Renal cortical epithelial cell (primary cell): ENCODE results near the gene FOXJ1. TPM values are rescaled to one million over a fixed set of nuclear protein-coding genes. Genes with fewer than 3 reads are reported as not detected.

Experiments
- DNase-seq: peaks from one replicate; pipeline ENCODE4 v3.0.0-alpha.2; 2011; ENCODE audit warnings: low read depth
- total RNA-seq: library from RNA; depleted of rRNA; stranded (reverse); fragments of >200 nt; gene quantifications from 2 replicates; pipeline ENCODE4 v1.2.3, GENCODE V29; 2014

The FOXJ1 gene
- total RNA-seq, 1 donor from 2014 or later: 1.1 TPM

DNA sequence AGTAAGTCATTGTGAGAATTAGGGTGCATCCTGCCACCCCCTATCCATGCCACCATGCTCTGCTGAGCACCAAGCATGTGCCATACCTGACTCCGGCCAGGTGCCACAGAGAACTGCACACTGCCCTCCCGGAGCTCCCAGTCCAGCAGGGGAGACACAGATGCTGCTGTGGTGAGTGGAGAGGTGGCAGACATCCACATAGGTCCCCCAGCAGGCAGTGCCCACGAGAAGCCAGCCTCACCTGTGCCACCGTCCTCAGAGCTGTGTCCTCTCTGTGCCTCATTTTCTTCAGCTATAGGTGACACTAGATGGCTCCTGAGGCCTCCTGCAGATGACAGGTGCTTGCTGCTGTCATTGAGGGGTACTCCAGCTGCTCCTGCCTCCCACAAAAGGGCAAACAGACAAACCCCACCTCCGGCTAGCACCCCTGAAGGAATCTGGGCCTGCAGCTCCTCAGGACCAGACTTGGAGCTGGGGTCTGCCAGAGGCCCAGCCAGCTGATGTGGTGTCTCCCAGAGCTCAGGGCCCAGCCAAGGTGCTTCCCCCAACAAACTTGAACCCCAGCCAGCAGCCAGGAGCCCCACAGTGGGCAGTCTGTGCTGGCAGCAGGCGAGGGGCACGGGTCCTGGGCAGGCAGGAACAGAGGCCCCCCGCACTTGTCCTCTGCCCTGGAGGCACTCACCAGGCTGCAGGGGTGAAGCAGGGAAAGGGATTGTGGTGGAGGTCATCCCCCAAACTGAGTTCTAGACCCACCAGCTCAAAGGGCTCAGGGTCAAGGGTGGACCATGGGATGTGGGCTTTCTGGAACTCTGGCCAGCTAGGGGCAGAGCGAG lies 17.1 kb downstream of the FOXJ1 start:
- DNase-seq: no peak

GRCh38 chr17:76123191-76123499 lies 17.9 kb downstream of the FOXJ1 start:
- DNase-seq: no peak

DNA sequence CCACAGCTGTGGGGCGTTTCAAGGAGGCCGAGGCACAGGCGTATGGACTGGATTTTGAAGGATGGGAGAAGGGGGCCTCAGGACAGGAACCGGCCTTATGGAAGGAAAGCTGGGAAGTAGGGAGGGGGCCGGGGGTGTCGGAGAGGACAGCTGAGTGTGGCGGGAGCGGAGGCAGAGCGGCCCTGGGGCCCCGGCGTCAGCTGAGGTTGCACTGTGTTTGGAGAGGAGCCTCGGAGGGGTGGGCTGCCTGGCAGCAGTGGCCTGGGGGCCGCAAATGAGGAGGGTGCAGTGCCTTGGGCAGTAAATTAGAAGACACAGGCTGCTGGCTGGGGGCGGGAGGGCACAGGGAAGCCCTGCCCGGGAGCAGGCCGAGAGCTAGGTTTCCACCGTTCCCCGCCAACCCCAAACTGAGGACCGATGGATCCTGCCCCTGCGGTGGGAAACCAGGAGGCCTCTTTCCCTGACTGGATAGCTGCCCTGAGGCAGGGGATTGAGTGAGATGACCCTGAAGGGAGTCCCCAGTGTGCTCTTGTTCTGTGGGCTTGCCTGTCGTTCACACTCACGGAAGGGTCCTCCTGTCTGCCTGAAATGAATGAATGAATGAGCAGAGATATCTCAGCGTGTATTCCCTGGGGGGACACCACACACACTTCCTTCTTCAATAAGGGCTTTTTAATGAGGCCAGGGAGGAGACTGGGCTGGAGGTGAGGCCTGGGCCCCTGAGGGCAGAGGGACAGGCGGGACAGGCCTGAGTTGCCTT lies 18.4 kb downstream of the FOXJ1 start:
- DNase-seq: no peak

- DNase-seq: no peak
These were observed 19.1 kb downstream of the FOXJ1 start for GRCh38 chr17:76121932-76122430.

DNA sequence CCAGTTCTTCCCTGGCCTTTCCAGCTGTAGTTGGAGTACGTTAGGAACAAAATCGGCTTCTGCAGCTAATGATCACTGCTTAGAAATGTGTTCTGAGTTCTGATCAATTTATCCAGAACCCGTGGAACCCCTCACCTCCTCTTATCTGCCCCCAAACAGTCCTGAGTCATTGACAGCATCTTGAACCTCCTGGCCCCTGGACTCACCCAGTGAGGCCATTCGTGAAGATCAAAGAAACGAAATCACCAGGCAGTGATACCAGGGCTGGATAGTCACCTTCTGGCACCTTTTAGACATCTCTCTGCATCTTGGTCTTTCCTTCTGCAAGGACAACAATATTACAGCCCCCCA lies 20.4 kb downstream of the FOXJ1 start:
- no peak for DNase-seq

- DNase-seq: no peak
These were observed 21.4 kb downstream of the FOXJ1 start for GRCh38 chr17:76119409-76120371.

DNA sequence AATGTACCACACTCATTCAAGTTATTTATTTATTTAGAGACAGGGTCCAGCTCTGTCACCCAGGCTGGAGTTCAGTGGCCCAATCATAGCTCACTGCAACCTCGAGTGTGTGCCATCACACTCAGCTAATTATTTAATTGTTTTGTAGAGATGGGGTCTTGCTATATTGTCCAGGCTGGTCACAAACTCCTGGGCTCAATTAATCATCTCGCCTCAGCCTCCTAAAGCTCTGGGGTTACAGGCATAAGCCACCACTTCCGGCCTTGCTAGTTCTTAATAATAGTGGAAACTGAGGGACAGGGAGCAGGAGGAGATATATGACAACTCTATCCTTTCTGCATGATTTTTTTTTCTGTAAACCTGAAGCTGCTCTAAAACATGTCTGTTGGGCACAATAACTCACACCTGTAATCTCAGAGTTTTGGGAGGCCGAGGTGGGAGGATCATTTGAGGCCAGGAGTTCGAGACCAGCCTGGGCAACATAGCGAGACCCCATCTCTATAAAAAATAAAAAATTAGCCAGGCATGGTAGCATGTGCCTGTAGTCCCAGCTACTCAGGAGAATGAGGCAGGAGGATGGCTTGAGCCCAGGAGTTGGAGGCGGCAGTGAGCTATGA lies 25.8 kb downstream of the FOXJ1 start:
- no peak for DNase-seq

DNA sequence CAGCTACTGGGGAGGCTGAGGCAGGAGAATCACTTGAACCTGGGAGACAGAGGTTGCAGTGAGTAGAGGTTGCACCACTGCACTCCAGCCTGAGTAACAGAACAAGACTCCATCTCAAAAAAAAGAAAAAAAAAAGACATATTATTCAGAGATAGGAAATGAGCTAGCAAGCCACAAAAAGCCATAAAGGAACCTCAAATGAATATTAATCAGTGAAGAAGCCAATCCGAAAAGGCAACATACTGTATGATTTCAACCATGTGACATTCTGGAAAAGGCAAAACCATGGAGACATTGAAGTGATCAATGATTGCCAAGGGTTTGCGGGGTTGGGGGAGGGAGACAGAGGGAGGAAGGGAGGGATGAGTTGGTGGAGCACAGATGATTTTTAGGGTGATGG lies 29.1 kb downstream of the FOXJ1 start:
- no peak for DNase-seq

DNA sequence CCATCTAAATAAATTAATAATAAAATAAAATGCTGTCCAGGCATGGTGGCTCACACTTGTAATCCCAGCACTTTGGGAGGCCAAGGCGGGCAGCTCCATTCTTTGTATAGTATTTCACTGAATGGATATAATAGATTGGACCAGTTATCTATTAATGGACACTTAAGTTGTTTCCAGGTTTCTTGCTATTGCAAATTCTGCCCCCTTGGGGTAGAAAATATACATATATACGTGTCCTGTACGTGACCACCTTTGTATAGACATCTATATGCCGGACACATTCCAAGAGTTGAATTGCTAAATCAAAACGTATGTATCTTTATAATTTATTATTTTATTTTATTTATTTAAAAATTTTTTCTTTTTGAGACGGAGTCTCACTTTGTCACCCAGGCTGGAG lies 33.5 kb downstream of the FOXJ1 start:
- no peak for DNase-seq

DNA sequence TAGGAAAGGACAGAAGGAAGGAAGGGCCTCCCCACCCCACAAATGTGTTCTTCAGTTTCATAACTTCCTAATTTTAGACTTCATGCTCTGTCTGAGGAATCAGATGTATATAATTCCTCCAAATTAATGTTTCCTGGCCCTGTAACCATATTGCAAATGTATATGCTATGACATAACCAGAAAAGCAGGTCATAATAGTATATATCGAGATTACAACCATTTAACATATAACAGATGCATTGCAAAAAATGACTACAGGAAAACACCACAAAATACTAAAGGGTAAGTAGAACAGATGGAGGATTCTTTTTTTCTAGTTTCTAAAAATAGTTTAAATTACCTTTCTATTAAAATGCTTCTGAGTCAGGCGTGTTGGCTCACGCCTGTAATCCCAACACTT lies 34.3 kb downstream of the FOXJ1 start:
- DNase-seq: no peak

DNA sequence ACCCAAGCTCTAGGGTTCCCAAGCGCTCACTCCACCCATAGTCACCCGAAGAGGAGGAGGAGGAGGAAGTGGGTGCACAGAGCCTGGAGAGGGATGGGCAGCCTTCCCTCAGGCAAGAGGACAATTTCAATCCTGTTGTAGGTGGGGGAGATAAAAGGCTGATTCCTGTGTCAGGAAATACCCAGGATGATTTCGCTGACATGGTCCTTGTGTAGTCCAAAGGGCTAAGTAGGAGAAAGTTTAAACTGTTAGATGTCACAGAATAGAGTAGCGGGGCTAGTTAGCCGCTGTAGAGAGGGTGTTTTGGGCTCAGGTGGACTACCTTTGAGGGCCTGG lies 36.2 kb downstream of the FOXJ1 start:
- no peak for DNase-seq

- DNase-seq: no peak
These were observed 36.7 kb downstream of the FOXJ1 start for GRCh38 chr17:76104140-76104895.

- peak; percentile 72 for DNase-seq
These were observed 37.5 kb downstream of the FOXJ1 start, which contains the start of gene EXOC7 for GRCh38 chr17:76103274-76104139. Gene EXOC7 (minus strand): TSS chr17:76103787. CDS start chr17:76103692, 95 bp downstream.

- DNase-seq: peak; percentile 13
These were observed 38.1 kb downstream of the FOXJ1 start for GRCh38 chr17:76102944-76103273.

- DNase-seq: no peak
These were observed 43.2 kb downstream of the FOXJ1 start for GRCh38 chr17:76097716-76098295.

DNA sequence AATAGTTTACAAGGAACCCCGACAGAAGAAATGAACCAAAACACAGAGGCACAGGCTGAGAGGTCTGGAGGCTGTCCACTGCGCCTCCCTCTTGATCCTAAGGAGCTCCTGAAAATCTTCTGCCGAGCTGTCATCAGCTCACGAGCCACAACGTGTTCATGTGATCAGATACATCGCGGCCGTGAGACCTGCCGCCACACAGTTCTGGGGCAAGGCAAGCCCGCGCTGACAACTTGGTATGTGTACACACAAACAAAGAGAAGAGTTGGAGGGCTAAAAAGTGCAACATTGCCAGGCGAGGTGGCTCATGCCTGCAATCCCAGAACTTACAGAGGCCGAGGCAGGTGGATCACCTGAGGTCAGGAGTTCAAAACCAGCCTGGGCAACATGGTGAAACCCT lies 45.1 kb downstream of the FOXJ1 start:
- no peak for DNase-seq

DNA sequence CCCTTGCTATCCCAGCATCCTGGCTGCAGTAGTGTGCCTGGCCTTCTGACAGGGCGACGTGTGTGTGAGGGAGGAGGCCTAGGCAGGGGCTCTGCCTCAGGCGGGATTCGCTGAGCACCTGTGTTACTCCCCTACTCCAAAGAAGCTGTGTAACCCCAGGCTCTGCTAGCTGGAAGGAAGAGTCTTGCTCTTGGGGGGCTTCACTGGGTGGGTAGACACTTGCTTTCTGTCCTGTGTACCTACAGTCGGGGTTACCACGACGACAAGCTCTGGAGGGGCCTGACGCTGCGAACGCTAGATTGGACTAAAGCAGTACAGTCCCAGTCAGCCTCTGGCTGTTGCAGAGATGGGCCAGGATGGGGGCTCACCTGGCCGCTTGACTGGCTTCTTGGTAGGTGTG lies 47.0 kb downstream of the FOXJ1 start:
- DNase-seq: no peak

- no peak for DNase-seq
These were observed 48.3 kb downstream of the FOXJ1 start for GRCh38 chr17:76092526-76093413.
